ENCODE results near the gene COL4A1. TPM values are rescaled to one million over a fixed set of nuclear protein-coding genes. Genes with fewer than 3 reads are reported as not detected.

The COL4A1 gene
- total RNA-seq, 1 donor from 2014 or later, result 178 TPM

- H3K4me1 ChIP-seq, result peaks cover 41% of the 10 kb centered on the region
- H3K36me3 ChIP-seq, result no peaks in the 10 kb centered on the region
- no peak overlapping the region for H3K4me3 ChIP-seq
- no peak for TF ChIP-seq CTCF (IDR thresholded peaks at IDR 0.05)
- TF ChIP-seq POLR2AphosphoS5 (IDR thresholded peaks at IDR 0.05; ENCODE audit: insufficient read depth in 1 of 2, low read depth in 1 of 2), result no peak
- TF ChIP-seq POLR2A (IDR thresholded peaks at IDR 0.05), result no peak
- intact Hi-C loops (cut with DNase I), result no loop called here
- no peaks in the 10 kb centered on the region for H3K27me3 ChIP-seq
- H3K9me3 ChIP-seq, result no peaks in the 10 kb centered on the region
- no peak for DNase-seq (ENCODE audit: extremely low spot score in 2 of 2)
- no peak overlapping the region for H3K27ac ChIP-seq
These were observed 13.9 kb downstream of the COL4A1 start for GRCh38 chr13:110293037-110293436.

- TF ChIP-seq CTCF (IDR thresholded peaks at IDR 0.05) (no peak), POLR2AphosphoS5 (IDR thresholded peaks at IDR 0.05; ENCODE audit: insufficient read depth in 1 of 2, low read depth in 1 of 2) (no peak), POLR2A (IDR thresholded peaks at IDR 0.05) (no peak)
- H3K9me3 ChIP-seq, result no peaks in the 10 kb centered on the region
- H3K4me3 ChIP-seq, result no peak overlapping the region
- peaks cover 40% of the 10 kb centered on the region for H3K4me1 ChIP-seq
- no peaks in the 10 kb centered on the region for H3K27me3 ChIP-seq
- H3K27ac ChIP-seq, result no peak overlapping the region
- no peak for DNase-seq (ENCODE audit: extremely low spot score in 2 of 2)
- no peaks in the 10 kb centered on the region for H3K36me3 ChIP-seq
- intact Hi-C loops (cut with DNase I), result no loop called here
These were observed 15.7 kb downstream of the COL4A1 start for GRCh38 chr13:110291286-110291685.

DNA sequence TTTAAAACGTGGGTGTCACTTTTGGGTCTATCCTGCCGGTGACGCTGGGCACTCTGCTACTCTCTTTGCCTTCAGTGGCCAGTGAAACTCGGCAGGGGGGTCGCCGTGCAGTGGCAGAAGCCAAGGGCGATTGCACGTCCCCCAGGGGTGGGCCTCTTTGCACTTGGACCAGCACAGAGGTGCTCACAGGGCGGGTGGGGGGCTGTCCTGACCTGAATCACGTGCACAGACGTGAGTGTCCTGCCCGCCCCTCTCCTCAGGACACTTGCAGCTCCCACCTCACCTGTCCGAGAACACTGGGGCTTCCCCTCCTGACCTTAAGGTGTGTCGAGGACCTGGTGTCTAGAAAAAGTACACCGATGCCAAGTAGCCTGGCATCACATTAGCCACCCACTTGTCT lies 16.1 kb downstream of the COL4A1 start:
- H3K27me3 ChIP-seq, result no peaks in the 10 kb centered on the region
- H3K4me1 ChIP-seq, result peaks cover 45% of the 10 kb centered on the region
- H3K4me3 ChIP-seq, result no peak overlapping the region
- H3K9me3 ChIP-seq, result no peaks in the 10 kb centered on the region
- intact Hi-C loops (cut with DNase I), result no loop called here
- H3K36me3 ChIP-seq, result no peaks in the 10 kb centered on the region
- H3K27ac ChIP-seq, result no peak overlapping the region
- no peak for DNase-seq (ENCODE audit: extremely low spot score in 2 of 2)
- TF ChIP-seq POLR2AphosphoS5 (IDR thresholded peaks at IDR 0.05; ENCODE audit: insufficient read depth in 1 of 2, low read depth in 1 of 2) (no peak), POLR2A (IDR thresholded peaks at IDR 0.05) (no peak), CTCF (IDR thresholded peaks at IDR 0.05) (no peak)

DNA sequence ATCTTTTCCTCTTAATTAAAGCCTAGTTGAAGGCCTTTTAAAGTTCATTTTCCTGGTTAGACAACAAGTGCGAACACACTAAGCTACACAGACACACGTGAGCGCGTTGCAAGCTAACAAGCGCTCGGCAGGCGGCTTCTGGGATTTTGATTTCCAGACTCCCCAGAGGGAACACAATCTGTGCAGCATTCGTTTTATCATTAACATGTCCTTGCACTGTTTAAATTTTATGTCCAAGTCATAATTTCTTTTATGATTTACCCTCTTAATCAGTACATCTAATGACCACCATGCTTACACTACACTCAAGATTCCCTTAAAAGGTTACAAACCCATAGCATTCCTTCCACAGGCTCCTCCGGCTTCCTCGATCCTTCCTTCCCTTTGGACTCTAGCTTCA lies 16.8 kb downstream of the COL4A1 start:
- Histone ChIP-seq H3K27me3 (no peaks in the 10 kb centered on the region), H3K36me3 (no peaks in the 10 kb centered on the region), H3K9me3 (no peaks in the 10 kb centered on the region), H3K4me3 (no peak overlapping the region), H3K27ac (no peak overlapping the region), H3K4me1 (peaks cover 41% of the 10 kb centered on the region)
- intact Hi-C loops (cut with DNase I), result no loop called here
- DNase-seq (ENCODE audit: extremely low spot score in 2 of 2), result no peak
- TF ChIP-seq CTCF (IDR thresholded peaks at IDR 0.05) (no peak), POLR2A (IDR thresholded peaks at IDR 0.05) (no peak), POLR2AphosphoS5 (IDR thresholded peaks at IDR 0.05; ENCODE audit: insufficient read depth in 1 of 2, low read depth in 1 of 2) (no peak)

DNA sequence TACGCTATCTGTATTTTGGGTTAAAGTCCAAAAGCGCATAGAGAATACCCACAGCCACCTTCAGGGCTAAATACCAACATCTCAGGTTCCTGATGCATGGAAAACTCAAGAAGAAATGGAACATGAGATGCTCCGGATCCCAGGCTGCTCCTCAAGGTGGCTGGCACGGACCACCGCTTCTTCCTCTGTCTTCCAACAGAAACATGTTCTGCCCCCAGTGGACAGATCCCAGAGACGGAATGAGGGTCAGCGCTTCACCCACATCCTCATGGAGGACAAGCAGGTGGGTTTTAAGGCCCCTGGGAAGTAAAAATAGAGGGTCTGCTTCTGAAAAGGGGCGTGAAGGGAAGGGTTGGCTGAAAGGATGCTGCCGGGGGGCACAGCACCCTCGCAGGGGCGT lies 17.3 kb downstream of the COL4A1 start:
- Histone ChIP-seq H3K27me3 (no peaks in the 10 kb centered on the region), H3K4me3 (no peak overlapping the region), H3K9me3 (no peaks in the 10 kb centered on the region), H3K4me1 (peaks cover 38% of the 10 kb centered on the region), H3K36me3 (no peaks in the 10 kb centered on the region), H3K27ac (no peak overlapping the region)
- no peak for DNase-seq (ENCODE audit: extremely low spot score in 2 of 2)
- no peak for TF ChIP-seq CTCF (IDR thresholded peaks at IDR 0.05)
- TF ChIP-seq POLR2AphosphoS5 (IDR thresholded peaks at IDR 0.05; ENCODE audit: insufficient read depth in 1 of 2, low read depth in 1 of 2), result no peak
- TF ChIP-seq POLR2A (IDR thresholded peaks at IDR 0.05), result no peak
- intact Hi-C loops (cut with DNase I), result no loop called here

Measured in vagina (tissue), 2 donors.